Measurements from ENCODE around the gene ABCA4.

Gene ABCA4

GRCh38 chr1:94093996-94094395 is 27.0 kb downstream of the ABCA4 start:
- TF ChIP-seq CTCF (IDR thresholded peaks at IDR 0.05), result no peak

- no peak for TF ChIP-seq CTCF (IDR thresholded peaks at IDR 0.05)
These were observed 27.6 kb downstream of the ABCA4 start for GRCh38 chr1:94093396-94093795.

- no peak for TF ChIP-seq CTCF (IDR thresholded peaks at IDR 0.05)
These were observed 28.7 kb downstream of the ABCA4 start for GRCh38 chr1:94092210-94092613.

GRCh38 chr1:94090761-94091160 is 30.2 kb downstream of the ABCA4 start:
- no peak for TF ChIP-seq CTCF (IDR thresholded peaks at IDR 0.05)

GRCh38 chr1:94087193-94087592 is 33.8 kb downstream of the ABCA4 start:
- no peak for TF ChIP-seq CTCF (IDR thresholded peaks at IDR 0.05)

- no peak for TF ChIP-seq CTCF (IDR thresholded peaks at IDR 0.05)
These were observed 36.4 kb downstream of the ABCA4 start for GRCh38 chr1:94084547-94084946.

GRCh38 chr1:94084085-94084484 is 36.9 kb downstream of the ABCA4 start:
- no peak for TF ChIP-seq CTCF (IDR thresholded peaks at IDR 0.05)

GRCh38 chr1:94083681-94084080 is 37.3 kb downstream of the ABCA4 start:
- TF ChIP-seq CTCF (IDR thresholded peaks at IDR 0.05), result no peak
